ENCODE measurements around the gene FXYD2. TPM values are rescaled to one million over a fixed set of nuclear protein-coding genes. Genes with fewer than 3 reads are reported as not detected.

The FXYD2 gene
- total and polyA plus RNA-seq, 2 of the 13 experiments (the other 11 are each of a cell fraction or from before 2014, with no cell fraction given), result 45.9 to 106 TPM

- TF ChIP-seq ZMYM3 (CRISPR knock-in tag; IDR thresholded peaks at IDR 0.05) (no peak), ZNF879 (CRISPR knock-in tag; IDR thresholded peaks at IDR 0.05) (no peak), ATF4 (CRISPR knock-in tag; IDR thresholded peaks at IDR 0.05) (no peak), TERF1 (CRISPR knock-in tag; IDR thresholded peaks at IDR 0.05) (no peak), ZNF275 (CRISPR knock-in tag; IDR thresholded peaks at IDR 0.05; ENCODE audit: borderline replicate concordance) (no peak), ATAD3A (CRISPR knock-in tag; IDR thresholded peaks at IDR 0.05) (no peak), MXD1 (CRISPR knock-in tag; IDR thresholded peaks at IDR 0.05) (no peak), STAG1 (CRISPR knock-in tag; IDR thresholded peaks at IDR 0.05) (peak; percentile 77), ZFX (CRISPR knock-in tag; IDR thresholded peaks at IDR 0.05; ENCODE audit: low read depth) (peak; percentile 38; the same call in 1 of the 2 replicates), SALL1 (CRISPR knock-in tag; IDR thresholded peaks at IDR 0.05) (peak; percentile 37; the same call in 1 of the 2 replicates), RELA (CRISPR knock-in tag; IDR thresholded peaks at IDR 0.05) (no peak), SP1 (IDR thresholded peaks at IDR 0.05) (no peak), SP1 (CRISPR knock-in tag; IDR thresholded peaks at IDR 0.05) (no peak), HNRNPL (IDR thresholded peaks at IDR 0.05; ENCODE audit: low read depth, low read length) (0 out of 2 replicates have a peak, but pooled peaks have one; percentile 24), ZNF235 (CRISPR knock-in tag; IDR thresholded peaks at IDR 0.05; ENCODE audit: borderline replicate concordance) (no peak), GTF3A (CRISPR knock-in tag; conservative IDR thresholded peaks at IDR 0.05) (no peak), CBX1 (IDR thresholded peaks at IDR 0.05; ENCODE audit: low read depth) (no peak), HNRNPH1 (optimal IDR thresholded peaks at IDR 0.05; ENCODE audit: low read depth, low read length) (no peak), ZNF264 (CRISPR knock-in tag; IDR thresholded peaks at IDR 0.05) (no peak), ZNF512 (CRISPR knock-in tag; IDR thresholded peaks at IDR 0.05) (no peak), RFX3 (CRISPR knock-in tag; IDR thresholded peaks at IDR 0.05) (no peak), ZFY (CRISPR knock-in tag; IDR thresholded peaks at IDR 0.05) (peak; percentile 13; the same call in 1 of the 2 replicates), ZFP91 (CRISPR knock-in tag; IDR thresholded peaks at IDR 0.05; ENCODE audit: borderline replicate concordance) (peak; percentile 51; the same call in 1 of the 2 replicates)
Measured at GRCh38 chr11:117819096-117820040, 5.2 kb downstream of the FXYD2 start (continued).

All from HepG2 (cell line).